Activated naive CD8-positive, alpha-beta T cell (primary cell): ENCODE measurements around the gene LBX2.
A peak's percentile ranks its signal among the peaks of the same experiment; 100 is the strongest.
"Not testable (repeated sequence)": the region's sequence is repeated elsewhere in the genome, so short reads cannot be mapped to it uniquely, and the experiment has no call there.

Experiments
- H3K27ac Mint-ChIP-seq: one replicate; pipeline ENCODE4 v1.8.0; 2021; ENCODE audit warnings: mixed read lengths
- H3K27me3 Mint-ChIP-seq: one replicate; pipeline ENCODE4 v1.8.0; 2021; ENCODE audit warnings: mixed read lengths
- H3K36me3 Mint-ChIP-seq: one replicate; pipeline ENCODE4 v1.8.0; 2021; ENCODE audit warnings: mixed read lengths
- H3K4me1 Mint-ChIP-seq: one replicate; pipeline ENCODE4 v1.8.0; 2021; ENCODE audit warnings: low read depth, mixed read lengths
- H3K4me3 Mint-ChIP-seq: one replicate; pipeline ENCODE4 v1.8.0; 2021; ENCODE audit warnings: mild to moderate bottlenecking, mixed read lengths
- H3K9me3 Mint-ChIP-seq: one replicate; pipeline ENCODE4 v1.8.0; 2021; ENCODE audit warnings: low read depth, mixed read lengths

The LBX2 gene

GRCh38 chr2:74488643-74489481 lies 10.5 kb downstream of the LBX2 start:
- no peak overlapping the region for H3K27ac Mint-ChIP-seq
- no peak overlapping the region for H3K4me3 Mint-ChIP-seq
- no peaks in the 10 kb centered on the region for H3K27me3 Mint-ChIP-seq
- peaks cover 11% of the 10 kb centered on the region for H3K36me3 Mint-ChIP-seq
- peaks cover 8% of the 10 kb centered on the region for H3K4me1 Mint-ChIP-seq
- H3K9me3 Mint-ChIP-seq = no peaks in the 10 kb centered on the region

GRCh38 chr2:74486141-74486540 lies 13.3 kb downstream of the LBX2 start:
- H3K27ac Mint-ChIP-seq = no peak overlapping the region
- H3K36me3 Mint-ChIP-seq = peaks cover 8% of the 10 kb centered on the region
- H3K9me3 Mint-ChIP-seq = no peaks in the 10 kb centered on the region
- H3K4me3 Mint-ChIP-seq = no peak overlapping the region
- H3K4me1 Mint-ChIP-seq = peaks cover 22% of the 10 kb centered on the region
- no peaks in the 10 kb centered on the region for H3K27me3 Mint-ChIP-seq

- not testable (repeated sequence) for H3K9me3 Mint-ChIP-seq, H3K27ac Mint-ChIP-seq, H3K36me3 Mint-ChIP-seq, H3K27me3 Mint-ChIP-seq
- Mint-ChIP-seq H3K4me1 (peaks cover 38% of the 10 kb centered on the region), H3K4me3 (peak overlapping the region; percentile 99)
Measured at GRCh38 chr2:74483675-74484164, 15.7 kb downstream of the LBX2 start.

- Mint-ChIP-seq H3K36me3 (no peaks in the 10 kb centered on the region), H3K27ac (peak within 1 kb of the TSS; percentile 99), H3K4me1 (peaks cover 38% of the 10 kb centered on the region), H3K4me3 (peak within 1 kb of the TSS; percentile 99), H3K27me3 (no peaks in the 10 kb centered on the region), H3K9me3 (no peaks in the 10 kb centered on the region)
Measured at GRCh38 chr2:74482801-74483674, 16.4 kb downstream of the LBX2 start, which contains the start of the genes CCDC142 and TTC31. Gene CCDC142, minus strand, starts transcription at chr2:74482998. Its CDS starts 161 bp downstream, at chr2:74482837. Gene TTC31, plus strand, starts transcription at chr2:74483081. Its CDS starts 15 bp downstream, at chr2:74483096.

GRCh38 chr2:74481961-74482800 lies 17.2 kb downstream of the LBX2 start:
- Mint-ChIP-seq H3K27me3 (no peaks in the 10 kb centered on the region), H3K36me3 (peaks cover 4% of the 10 kb centered on the region), H3K4me3 (peak overlapping the region; percentile 99), H3K9me3 (no peaks in the 10 kb centered on the region), H3K27ac (peak overlapping the region; percentile 99), H3K4me1 (peaks cover 38% of the 10 kb centered on the region)

GRCh38 chr2:74481431-74481830 lies 18.0 kb downstream of the LBX2 start:
- peaks cover 36% of the 10 kb centered on the region for H3K4me1 Mint-ChIP-seq
- H3K4me3 Mint-ChIP-seq = peak overlapping the region; percentile 99
- peaks cover 4% of the 10 kb centered on the region for H3K36me3 Mint-ChIP-seq
- no peak overlapping the region for H3K27ac Mint-ChIP-seq
- H3K9me3 Mint-ChIP-seq = no peaks in the 10 kb centered on the region
- no peaks in the 10 kb centered on the region for H3K27me3 Mint-ChIP-seq

GRCh38 chr2:74474899-74475298 lies 24.5 kb downstream of the LBX2 start:
- Mint-ChIP-seq H3K27ac (no peak overlapping the region), H3K9me3 (no peaks in the 10 kb centered on the region), H3K27me3 (no peaks in the 10 kb centered on the region), H3K4me3 (no peak overlapping the region), H3K36me3 (peaks cover 7% of the 10 kb centered on the region), H3K4me1 (peaks cover 25% of the 10 kb centered on the region)

- H3K27ac Mint-ChIP-seq = no peak overlapping the region
- no peaks in the 10 kb centered on the region for H3K9me3 Mint-ChIP-seq
- H3K36me3 Mint-ChIP-seq = peaks cover 7% of the 10 kb centered on the region
- peaks cover 25% of the 10 kb centered on the region for H3K4me1 Mint-ChIP-seq
- H3K4me3 Mint-ChIP-seq = no peak overlapping the region
- no peaks in the 10 kb centered on the region for H3K27me3 Mint-ChIP-seq
Measured at GRCh38 chr2:74474481-74474880, 24.9 kb downstream of the LBX2 start.

- Mint-ChIP-seq H3K9me3 (no peaks in the 10 kb centered on the region), H3K4me1 (peaks cover 21% of the 10 kb centered on the region), H3K4me3 (peak overlapping the region; percentile 99), H3K27me3 (no peaks in the 10 kb centered on the region), H3K36me3 (peaks cover 7% of the 10 kb centered on the region), H3K27ac (peak overlapping the region; percentile 97)
Measured at GRCh38 chr2:74472945-74473258, 26.5 kb downstream of the LBX2 start.

GRCh38 chr2:74472086-74472944 lies 27.1 kb downstream of the LBX2 start, which contains the start of gene MRPL53:
Gene MRPL53, minus strand, starts transcription at chr2:74472680. Its CDS starts 20 bp downstream, at chr2:74472660.
- Mint-ChIP-seq H3K36me3 (peaks cover 4% of the 10 kb centered on the region), H3K9me3 (no peaks in the 10 kb centered on the region), H3K4me1 (peaks cover 21% of the 10 kb centered on the region), H3K27ac (peak within 1 kb of the TSS; percentile 97), H3K27me3 (no peaks in the 10 kb centered on the region), H3K4me3 (peak within 1 kb of the TSS; percentile 99)

GRCh38 chr2:74471332-74472065 lies 27.9 kb downstream of the LBX2 start:
- peaks cover 4% of the 10 kb centered on the region for H3K36me3 Mint-ChIP-seq
- no peaks in the 10 kb centered on the region for H3K9me3 Mint-ChIP-seq
- H3K4me3 Mint-ChIP-seq = peak overlapping the region; percentile 99
- H3K4me1 Mint-ChIP-seq = peaks cover 21% of the 10 kb centered on the region
- H3K27me3 Mint-ChIP-seq = no peaks in the 10 kb centered on the region
- H3K27ac Mint-ChIP-seq = peak overlapping the region; percentile 97

- not testable (repeated sequence) for H3K36me3 Mint-ChIP-seq, H3K9me3 Mint-ChIP-seq, H3K27me3 Mint-ChIP-seq
- H3K4me3 Mint-ChIP-seq = peak overlapping the region; percentile 80
- H3K4me1 Mint-ChIP-seq = peaks cover 23% of the 10 kb centered on the region
- peak overlapping the region; percentile 94 for H3K27ac Mint-ChIP-seq
Measured at GRCh38 chr2:74470742-74471141, 28.7 kb downstream of the LBX2 start.

GRCh38 chr2:74464406-74464805 lies 35.0 kb downstream of the LBX2 start:
- no peaks in the 10 kb centered on the region for H3K27me3 Mint-ChIP-seq
- peaks cover 3% of the 10 kb centered on the region for H3K36me3 Mint-ChIP-seq
- peak overlapping the region; percentile 84 for H3K4me3 Mint-ChIP-seq
- no peaks in the 10 kb centered on the region for H3K9me3 Mint-ChIP-seq
- H3K27ac Mint-ChIP-seq = peak overlapping the region; percentile 76
- H3K4me1 Mint-ChIP-seq = peaks cover 27% of the 10 kb centered on the region
